GM18511 (cell line): ENCODE data around the gene RAB11FIP3.
"Not testable (repeated sequence)": the region's sequence is repeated elsewhere in the genome, so short reads cannot be mapped to it uniquely, and the experiment has no call there.

Experiments
- ATAC-seq: cut with Tn5 transposase; IDR thresholded peaks from one replicate; pipeline ENCODE4 v1.9.1; 2021; ENCODE audit warnings: mild to moderate bottlenecking, moderate library complexity; ENCODE audit not compliant: unreplicated experiment

Gene RAB11FIP3

DNA sequence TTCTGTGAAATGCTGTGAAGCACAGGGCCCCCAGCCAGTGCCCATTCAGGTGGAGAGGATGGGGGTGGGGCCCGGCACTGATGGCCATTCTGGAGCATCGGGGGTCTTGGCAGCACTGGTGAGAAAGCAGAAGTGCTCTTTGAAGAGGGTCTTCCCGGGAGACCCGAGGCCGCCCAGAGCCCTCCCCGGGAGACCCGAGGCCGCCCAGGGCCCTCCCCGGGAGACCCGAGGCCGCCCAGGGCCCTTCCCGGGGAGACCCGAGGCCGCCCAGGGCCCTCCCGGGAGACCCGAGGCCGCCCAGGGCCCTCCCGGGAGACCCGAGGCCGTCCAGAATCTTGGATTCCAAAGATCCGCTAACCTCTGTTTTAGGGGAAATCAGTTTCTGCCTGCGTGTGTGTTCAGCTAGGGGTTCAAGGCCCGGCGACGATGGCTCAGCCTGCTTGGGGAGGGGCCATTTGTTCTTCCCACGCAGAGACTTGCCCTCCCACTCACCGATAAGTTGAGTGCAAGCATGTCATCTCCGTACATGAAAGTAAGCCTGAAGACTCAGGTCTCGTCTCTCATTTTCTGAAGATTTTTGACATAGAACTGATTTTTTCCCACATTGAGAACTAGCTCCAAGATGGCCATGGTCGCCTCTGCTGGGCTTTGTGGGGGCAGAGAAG lies 66.9 kb downstream of the RAB11FIP3 start:
- ATAC-seq: no peak

DNA sequence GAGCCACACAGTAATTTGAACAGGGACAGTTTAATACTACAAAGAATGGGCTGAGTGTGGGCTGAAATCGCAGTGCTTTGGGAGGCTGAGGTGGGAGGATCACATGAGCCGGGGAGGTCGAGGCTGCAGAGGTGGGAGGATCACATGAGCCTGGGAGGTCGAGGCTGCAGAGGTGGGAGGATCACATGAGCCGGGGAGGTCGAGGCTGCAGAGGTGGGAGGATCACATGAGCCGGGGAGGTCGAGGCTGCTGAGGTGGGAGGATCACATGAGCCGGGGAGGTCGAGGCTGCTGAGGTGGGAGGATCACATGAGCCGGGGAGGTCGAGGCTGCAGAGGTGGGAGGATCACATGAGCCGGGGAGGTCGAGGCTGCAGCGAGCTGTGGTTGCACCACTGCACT lies 69.2 kb downstream of the RAB11FIP3 start:
- not testable (repeated sequence) for ATAC-seq

DNA sequence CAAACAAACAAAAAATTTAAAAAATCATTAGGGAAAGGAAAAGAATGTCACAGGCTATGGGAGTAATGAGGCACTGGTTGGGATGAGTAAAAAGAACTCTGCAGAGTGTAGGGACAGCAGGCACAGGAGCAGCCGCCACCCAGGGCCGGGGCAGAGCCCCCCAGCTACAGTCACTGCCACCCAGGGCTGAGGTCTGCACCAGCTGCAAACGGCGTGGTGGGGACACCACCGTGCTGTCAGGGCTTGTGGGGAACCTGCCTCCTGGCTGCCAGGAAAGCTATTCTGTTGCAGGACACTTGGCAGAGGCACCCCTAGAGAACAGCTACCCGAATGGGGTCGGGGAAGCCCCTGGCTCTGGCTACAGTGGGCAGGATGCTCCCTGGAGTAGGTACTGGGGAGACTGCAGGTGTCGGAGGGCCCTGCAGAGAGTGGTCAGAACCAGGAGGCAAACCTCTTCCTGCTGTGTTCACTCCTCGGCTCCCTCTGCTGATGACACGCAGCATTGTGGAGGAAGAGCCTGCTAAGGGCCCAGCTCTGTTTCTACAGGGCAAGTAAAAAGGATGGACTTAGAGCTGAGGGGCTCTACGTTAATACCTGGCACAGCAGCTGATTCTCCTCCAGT lies 69.8 kb downstream of the RAB11FIP3 start:
- no peak for ATAC-seq

DNA sequence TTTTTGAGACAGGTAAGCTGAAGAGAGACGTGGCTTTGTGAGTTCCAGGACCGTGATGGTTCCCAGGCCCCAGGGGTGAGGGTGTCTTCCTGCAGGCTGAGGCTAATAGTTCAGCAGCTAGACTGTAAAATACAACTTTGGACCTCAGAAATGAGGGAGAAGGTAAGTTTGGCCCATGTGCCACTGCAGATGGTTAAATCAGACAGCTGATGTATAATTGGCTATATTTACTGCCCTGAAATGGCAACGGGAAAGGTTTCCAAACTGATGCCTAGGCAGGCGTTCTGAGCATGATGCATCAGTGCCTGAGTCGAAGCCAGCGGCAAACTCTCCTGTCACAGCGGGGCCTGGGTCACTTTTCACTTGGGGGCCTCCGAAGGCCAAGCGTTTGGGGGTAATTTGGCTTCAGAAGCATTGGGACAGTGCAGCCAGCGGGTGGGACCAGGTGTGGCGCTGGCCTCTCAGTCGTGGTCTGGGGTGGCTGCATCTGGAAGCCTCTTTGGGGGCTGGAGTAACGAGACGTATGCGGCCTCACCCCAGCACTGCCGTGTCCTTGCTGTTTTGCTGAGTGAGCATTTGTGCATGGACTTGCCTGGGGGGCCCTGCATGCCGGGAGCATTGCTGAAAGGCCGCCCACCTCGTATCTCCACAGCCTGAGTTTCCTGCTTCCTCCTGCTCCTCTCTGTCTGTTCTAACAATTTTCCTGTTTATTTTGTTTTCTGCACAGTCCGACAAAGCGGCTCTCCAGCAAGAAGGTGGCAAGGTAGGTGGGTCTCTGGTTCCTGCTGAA lies 70.8 kb downstream of the RAB11FIP3 start:
- no peak for ATAC-seq

DNA sequence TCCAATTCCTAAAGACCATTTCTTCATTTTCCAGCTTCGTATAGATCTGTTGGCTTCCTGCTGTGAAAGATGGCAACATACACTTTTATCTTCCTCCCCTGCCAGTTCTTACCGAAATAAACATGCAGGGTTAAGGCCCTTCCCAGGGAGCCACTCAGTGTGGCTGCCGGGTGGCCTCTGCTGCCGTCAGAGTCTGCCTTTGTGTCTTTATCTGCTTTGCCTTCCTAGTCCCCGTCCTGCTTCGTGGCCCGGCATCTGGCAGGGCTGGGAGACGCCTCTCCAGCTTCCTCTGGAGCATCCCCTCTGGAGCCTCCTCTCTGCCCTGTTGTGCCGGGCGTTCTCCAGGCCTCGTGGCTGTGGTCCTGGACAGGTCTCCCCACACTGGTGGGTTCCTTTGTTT lies 71.8 kb downstream of the RAB11FIP3 start:
- ATAC-seq: no peak

DNA sequence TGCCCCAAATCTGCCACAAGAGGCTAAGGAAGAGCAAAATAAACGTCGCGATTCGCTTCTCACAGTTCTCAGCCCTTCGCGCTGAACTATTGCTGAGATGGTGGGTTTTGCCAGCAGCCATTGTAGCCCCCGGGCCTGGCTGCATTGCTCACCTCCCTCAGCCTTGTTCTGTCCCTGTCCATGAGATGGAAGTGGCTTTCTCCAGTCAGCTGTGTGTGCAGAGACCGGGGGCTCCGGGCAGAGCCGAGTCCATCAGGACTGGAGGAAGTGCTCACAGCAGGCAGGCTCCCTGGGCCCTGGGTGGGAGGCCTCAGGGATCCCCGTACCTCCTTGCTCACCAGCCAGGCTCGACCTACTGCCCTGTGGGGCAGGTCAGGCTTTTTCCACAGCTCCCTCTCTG lies 74.5 kb downstream of the RAB11FIP3 start:
- ATAC-seq: no peak

DNA sequence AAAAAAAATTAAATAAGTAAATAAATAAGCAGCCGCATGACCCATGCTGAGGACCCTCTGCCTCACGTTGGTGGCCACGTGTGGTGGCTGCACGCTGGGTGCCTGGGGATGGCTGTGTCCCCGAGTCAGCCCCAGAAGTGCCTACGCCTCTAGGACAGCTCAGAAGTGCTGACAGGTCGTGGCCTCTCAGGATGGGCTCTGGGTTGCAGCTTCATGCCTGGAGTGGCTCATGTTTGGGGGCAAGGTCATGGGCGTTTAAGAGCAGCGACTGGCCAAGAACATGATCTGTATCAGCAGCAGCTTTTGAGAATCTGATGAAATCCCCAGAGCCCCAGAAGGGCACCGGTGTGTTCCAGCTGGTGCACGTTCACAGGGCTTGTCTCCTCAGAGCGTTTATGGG lies 75.3 kb downstream of the RAB11FIP3 start:
- ATAC-seq: no peak

DNA sequence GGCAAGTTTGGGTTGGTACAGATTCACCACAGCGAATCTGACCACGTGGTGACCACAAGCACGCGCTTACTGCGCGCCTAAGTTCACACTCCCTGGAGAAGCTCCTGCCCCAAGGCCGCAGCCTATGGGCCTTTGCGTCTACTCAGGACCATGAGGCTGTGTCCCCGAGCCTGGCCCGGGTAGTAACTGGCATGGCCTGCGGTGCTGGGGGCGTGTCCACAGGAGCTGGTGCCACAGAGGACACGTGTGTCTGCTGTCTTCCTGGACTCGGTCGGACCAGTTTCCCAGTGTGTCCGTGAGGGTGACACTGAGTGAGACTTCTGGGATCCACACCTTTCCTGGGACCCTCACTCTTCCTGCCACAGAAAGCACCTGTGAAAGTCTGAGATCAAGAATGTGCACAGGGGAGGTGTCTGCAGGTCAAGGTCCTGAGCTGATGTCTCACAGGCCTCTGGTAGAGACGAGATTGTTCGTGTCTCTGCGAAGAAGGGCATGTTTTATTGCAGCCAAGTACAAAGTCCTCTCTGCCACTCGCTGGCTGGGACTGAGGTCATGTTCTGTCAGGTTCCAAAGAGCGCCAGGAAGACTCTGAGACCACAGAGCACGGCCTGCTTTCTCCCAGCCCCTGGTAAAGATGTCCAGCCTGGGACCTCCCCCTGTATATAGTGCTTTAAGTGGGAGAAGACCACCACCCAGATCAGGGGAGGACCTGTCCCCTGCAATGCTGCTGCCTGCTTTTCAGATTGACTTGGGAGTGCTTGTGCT lies 76.9 kb downstream of the RAB11FIP3 start:
- no peak for ATAC-seq

DNA sequence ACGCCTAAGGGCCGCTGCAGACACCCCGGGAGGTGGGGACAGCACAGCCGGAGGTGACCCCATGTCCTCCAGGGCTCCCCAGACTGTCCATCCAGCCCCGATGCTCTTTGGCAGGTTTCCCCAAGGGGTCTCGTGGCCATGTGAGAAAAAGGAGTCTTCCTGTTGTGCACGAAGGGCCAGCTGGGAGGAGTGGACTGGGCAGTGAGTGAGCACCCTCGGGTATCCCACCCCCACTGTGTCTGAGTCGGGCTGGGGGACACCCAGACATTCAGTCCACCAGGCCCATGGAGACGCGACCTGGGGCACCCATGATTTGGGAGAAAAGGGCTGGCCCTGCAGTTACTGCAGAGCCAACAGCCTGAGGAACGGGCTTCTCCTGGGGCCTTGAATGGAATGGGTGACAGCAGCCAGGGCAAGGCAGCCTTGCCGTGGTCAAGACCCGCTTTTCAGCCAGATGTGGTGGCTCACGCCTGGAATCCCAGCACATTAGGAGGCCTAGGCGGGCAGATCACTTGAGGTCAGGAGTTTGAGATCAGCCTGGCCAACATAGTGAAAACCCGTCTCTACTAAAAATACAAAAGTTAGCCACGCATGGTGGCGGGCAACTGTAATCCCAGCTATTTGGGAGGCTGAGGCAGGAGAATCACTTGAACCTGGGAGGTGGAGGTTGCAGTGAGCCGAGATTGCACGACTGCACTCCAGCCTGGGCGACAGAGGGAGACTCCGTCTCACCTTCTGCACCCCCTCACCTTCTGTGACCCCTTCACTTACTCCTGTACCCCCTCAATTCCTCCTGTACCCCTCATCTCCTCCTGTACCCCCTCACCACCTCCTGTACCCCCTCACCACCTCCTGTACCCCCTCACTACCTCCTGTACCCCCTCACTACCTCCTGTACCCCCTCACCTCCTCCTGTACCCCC lies 78.0 kb downstream of the RAB11FIP3 start:
- no peak for ATAC-seq

DNA sequence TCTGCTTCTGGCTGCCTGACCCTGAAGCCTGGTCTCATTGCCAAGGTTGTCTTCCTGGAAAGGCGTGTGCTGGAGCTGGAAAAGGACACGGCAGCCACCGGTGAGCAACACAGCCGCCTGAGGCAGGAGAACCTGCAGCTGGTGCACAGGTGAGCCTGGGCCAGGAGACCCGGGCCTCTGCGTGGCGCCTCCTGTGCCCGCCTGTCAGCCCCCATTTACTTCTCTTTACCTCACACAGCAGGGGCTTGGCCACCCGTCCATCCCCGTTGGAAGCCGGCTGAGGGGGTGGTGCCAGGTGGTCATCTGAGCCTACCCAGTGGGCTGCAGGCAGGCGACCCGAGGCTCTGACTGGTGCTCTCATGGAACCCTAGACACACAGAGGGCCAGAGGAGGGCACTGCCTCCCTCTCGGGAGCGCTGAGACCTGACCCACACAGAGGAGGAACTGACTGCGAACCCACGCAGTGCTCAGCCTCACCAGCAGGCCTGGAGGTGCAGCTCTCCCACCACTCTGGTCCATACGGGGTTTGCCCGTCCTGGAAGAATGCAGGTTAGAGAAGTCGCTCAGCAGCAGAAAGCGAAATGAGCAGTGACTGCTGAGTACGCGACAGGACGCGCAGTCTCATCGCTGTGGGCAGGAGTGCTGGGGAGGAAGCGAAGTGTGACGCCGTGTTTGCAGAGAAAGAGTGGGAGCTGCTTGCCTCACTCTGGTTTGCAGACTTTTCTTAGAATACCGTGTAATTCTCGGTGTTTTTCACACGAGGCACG lies 80.2 kb downstream of the RAB11FIP3 start:
- ATAC-seq: no peak

DNA sequence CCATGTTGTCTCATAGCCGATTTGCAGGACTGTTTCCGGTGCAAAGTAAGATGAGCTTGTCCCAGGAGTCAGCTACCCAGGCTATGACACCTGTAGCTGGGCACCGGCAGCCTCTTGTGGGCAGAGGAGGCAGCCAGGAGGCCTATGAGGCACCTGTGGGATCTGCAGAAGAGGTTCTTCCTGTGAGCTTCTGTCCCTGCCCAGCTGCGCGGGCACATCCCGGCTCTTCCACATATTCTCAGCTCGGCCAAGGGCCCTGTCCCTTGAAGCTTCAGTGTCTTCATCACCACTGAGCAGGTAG lies 80.7 kb downstream of the RAB11FIP3 start:
- ATAC-seq: no peak

DNA sequence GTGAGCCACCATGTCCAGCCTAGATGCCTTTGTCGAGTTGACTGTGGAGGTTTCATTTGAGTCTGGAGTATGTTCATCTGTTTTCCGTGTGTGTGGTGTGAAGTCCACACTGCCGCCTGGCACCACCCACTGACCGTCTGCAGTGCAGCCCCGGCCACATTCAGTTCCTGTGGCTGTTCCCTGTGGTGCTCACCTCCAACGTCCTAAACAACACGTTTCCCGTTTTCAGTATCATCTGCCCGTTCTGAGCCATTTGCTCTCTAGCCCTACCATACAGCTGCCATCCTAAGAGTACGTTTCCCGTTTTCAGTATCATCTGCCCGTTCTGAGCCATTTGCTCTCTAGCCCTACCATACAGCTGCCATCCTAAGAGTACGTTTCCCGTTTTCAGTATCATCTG lies 82.1 kb downstream of the RAB11FIP3 start:
- not testable (repeated sequence) for ATAC-seq

DNA sequence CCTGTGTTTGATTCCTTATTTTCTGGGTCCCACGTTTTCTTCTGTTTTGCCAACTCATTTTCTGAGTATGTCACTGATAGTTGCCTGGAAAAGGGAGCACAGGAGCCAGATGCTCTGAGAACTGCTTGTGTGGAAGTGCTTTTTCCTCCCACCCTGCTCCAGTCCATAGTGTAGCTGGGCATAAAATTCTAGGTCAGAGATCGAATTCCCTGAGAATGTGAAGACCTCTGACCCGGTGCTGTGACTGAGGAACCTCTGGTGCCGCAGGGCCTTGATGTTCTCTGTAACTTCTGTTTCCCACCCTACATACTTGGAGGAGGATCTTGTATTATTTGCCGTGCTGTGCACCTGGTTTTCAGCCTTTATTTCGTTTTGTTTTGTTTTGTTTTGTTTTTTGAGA lies 82.5 kb downstream of the RAB11FIP3 start:
- ATAC-seq: no peak

DNA sequence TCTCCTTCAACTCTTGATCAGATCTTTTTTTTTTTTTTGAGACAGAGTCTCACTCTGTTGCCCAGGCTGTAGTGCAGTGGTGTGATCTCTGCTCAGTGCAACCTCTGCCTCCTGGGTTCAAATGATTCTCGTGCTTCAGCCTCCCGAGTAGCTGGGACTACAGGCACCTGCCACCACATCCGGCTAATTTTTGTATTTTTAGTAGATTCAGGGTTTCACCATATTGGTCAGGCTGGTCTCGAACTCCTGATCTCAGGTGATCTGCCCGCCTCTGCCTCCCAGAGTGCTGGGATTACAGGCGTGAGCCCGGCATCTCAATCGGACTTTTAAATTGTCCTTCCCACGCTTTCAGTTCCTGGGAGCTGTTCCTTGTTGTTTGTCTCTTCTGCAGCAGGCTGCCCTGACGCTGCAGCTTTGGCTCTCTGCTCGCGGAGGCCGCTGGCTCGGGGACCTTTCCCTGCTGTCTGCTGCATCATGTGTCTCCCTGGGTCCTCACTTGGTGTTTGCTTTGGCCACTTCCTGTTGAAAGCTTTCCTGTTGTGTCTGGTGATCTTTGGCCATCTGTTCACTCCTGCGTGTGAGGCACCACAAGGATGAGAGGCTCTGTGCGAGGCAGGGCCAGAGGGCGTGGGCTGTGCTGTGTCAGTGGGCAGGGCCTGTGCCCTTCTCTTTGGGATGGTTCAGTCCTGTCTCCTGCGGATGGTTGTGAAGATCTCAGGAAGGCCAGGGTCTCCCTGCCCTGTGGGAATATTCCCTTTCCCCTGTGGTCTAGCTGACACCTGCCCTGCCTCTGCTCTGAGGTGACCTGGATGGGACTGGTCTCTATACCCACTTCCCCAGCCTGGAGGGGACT lies 83.7 kb downstream of the RAB11FIP3 start:
- no peak for ATAC-seq

DNA sequence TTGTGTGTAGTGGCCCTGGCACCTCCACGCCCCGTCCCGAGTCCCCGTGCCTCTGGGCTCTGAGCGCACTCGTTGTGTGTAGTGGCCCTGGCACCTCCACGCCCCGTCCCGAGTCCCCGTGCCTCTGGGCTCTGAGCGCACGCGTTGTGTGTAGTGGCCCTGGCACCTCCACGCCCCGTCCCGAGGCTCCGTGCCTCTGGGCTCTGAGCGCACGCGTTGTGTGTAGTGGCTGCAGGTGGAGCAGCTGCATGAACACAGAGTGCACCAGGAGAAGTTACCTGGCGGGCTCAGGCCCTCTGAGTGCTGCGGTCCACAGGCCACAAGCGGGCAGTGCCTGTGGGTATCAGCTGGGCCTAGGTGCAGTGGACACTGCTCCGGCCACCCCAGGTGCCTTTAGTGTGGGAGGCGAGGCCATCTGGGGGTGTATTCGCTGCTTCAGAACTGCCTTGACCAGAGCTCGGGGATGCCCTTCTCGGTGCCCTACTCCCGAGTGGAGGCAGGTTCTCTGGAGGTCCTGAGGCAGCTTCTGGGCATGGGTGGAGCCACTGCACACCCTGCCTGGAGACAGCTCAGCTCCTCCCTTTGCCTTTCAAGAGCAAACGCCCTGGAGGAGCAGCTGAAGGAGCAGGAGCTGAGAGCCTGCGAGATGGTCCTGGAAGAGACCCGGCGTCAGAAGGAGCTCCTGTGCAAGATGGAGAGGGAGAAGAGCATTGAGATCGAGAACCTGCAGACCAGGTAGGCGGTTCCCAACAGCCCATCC lies 84.8 kb downstream of the RAB11FIP3 start:
- ATAC-seq: no peak

DNA sequence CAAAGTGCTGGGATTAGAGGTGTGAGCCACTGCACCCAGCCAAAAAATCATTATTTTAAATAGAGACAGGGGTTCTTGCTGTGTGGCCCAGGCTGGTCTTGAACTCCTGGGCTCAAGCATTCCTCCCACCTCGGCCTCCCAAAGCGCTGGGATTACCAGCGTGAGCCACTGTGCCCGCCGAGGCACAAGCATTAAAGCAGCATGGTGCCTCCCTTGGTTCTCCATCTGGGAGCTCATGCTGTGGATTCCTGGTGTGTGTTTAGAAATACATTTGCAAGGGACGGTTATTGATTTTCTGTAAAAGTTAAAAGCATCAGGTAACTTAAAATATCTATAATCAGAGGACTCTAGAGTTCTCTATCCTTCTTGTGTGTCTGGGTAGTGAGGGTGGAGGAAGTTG lies 87.4 kb downstream of the RAB11FIP3 start:
- ATAC-seq: no peak

DNA sequence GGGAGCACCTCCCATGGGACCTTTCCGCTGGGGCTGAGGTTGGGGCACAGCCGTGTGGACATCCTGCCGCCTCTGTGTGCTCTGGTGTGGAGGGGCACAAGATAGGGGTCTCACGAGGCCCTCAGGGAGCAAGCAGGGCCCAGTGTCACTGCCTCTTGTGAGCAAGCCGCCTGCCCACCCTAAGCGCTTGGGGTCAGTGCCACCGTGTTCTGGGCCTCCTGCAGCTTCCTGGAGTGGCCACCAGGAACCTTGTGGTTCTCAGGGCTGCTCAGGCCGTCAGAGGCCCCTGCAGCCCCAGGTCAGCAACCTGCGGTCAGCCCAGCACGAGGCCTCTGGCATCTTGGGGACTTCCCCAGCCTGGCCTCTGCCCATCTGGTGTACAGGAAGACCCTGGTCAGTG lies 88.5 kb downstream of the RAB11FIP3 start:
- no peak for ATAC-seq
